GM11168 (cell line): ENCODE measurements around the gene YIPF2.

Source experiments
- in situ Hi-C: fragments of 300-500 bp; cut with MboI; formaldehyde crosslinking; loops from one replicate; pipeline ENCODE4 v1.12.0; 2022; ENCODE audit warnings: low sequenced_read_pairs; ENCODE audit not compliant: unreplicated experiment

The YIPF2 gene

DNA sequence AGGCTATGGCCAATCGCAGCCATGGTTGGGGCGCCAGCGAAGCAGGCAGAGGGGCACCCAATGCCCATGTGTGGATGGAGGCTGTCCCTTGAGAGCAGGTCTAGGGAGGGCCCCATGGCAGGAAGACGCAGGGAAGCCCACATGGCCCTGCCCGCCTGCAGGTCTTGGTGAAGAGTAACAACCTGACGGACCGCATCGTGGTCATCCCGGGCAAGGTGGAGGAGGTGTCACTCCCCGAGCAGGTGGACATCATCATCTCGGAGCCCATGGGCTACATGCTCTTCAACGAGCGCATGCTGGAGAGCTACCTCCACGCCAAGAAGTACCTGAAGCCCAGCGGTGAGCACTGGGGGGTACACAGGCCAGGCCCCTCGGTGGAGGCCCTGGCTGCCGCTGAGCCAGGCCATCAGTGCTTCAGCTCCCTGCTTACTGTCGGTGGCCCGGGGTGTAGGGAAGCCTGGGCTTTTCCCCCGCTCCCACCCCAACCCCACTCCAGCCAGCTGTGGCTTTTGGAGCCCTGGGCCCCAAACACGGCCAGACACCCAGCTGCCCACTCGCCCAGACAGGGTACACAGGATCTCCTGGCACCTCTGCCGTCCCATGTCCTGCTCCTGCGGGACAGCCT is 14.6 kb downstream of the YIPF2 start:
- in situ Hi-C loops = no loop called here

DNA sequence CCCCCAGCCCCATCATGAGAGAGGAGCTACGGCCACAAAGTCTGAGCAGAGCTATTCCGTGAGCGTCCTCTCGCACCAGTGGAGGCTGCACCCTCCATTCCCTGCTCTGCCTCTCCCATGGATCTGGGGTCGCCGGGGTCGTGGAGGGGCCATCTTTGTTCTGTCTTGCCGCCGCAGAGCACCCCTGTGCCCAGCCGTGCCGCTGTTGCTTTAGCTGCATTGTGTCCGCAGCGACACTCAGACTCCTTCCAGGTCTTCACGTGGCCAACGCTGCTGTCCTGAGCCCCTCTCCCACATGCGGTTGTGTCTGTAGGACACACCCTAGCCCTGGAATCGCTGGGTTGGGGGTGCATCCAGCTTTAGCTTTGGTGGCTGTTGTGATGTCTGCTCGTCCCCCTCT is 15.8 kb downstream of the YIPF2 start:
- in situ Hi-C loops = no loop called here

DNA sequence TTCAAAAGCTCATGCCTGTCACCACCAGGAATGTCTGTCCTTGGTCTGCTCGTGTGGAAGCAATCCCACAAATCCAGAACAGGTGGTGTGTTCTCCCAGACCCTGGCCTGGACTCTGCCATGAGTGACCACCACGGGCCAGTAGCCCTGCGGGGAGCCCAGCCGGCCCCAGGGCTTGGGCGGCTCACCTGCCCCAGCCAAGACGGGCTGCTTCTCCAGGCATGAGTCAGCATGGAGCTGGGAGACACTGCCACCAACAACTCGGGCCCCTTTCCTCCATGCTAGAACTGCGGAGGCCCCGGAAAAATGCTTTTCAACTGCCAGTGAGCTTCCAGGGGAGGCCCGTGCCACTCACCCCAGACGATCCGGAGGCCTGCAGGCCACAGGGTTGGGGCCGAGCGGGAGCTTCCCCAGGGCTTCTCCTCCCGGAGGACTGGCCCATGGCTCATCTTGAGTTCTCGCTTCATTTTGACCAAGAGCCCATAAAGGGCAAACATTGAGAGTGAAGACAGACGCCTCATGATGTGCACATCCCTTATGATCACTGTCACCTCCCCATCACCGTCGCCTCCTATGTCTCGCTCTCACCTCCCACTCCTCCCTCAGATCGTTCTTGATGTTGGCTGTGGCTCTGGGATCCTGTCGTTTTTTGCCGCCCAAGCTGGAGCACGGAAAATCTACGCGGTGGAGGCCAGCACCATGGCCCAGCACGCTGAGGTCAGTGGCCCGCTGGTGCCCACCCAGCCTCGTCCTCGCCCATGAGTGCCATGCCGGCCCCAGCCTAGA is 16.7 kb downstream of the YIPF2 start:
- in situ Hi-C loops = no loop called here

DNA sequence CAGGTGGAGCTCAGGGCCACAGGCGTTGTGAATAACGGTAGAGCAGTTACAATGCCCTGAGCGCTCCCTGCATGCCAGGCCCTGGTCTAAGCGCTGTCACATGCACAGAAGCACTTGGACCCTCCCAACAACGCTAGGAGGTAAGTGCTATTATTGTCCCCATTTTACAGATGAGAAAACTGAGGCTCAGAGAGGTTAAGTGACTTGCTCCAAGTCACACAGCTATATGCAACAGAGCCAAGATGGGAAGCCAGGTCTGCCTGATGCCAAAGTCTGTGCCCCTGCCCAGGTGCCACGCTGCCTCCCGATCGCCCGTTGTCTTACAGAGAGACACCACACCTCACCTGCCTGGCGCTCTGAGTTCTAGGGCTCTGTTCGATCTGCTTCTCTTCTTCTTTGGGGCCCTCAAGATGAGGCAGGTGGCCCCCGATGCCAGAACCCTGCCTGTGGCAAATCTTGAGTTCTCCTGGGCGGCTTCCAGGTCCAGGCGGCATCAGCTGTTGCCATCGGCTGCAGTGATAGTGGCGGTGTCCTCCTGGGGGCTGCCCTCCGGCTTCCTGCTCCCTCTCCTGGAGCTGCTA is 20.0 kb downstream of the YIPF2 start:
- in situ Hi-C loops = no loop called here

DNA sequence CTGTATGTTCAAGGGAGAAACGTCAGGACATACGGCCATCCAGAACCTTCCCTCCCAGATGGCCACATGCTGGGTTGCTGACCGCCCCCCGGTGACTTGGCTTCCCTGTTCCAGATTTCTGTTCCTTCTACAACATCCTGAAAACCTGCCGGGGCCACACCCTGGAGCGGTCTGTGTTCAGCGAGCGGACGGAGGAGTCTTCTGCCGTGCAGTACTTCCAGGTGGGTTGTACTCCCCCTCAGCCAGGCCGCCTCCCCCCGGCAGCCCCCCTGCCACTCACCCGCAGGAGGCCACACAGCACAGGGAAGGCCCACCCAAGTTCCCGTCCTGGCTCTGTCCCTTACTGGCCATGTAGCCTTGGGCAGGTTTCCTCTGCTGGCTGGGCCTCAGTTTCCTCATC is 20.5 kb downstream of the YIPF2 start:
- in situ Hi-C loops = no loop called here

DNA sequence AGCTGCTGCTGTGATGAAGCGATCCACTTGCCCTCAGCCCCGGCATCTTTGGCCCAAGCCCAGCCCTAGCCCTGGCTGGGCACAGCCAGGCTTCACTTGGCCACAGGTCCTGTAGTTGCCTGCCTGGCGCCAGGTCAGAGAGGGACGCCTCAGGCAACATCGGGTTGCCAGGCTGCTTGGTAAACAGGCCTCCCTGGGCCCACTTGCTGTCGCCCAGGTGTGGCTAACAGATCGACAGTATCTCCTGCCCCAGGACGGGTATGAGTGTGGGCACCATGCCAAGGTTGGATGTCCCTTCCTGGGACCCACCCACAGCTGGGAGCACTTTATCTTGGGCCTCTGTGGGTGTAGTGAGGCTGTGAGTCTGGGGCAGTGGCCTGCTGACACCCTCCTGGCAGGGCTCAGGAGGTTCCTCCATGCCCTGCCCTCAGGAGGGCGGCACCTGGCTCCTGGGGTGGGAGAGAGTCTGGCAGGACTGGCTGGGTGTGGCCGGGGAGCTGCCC is 29.2 kb downstream of the YIPF2 start:
- in situ Hi-C loops = no loop called here

DNA sequence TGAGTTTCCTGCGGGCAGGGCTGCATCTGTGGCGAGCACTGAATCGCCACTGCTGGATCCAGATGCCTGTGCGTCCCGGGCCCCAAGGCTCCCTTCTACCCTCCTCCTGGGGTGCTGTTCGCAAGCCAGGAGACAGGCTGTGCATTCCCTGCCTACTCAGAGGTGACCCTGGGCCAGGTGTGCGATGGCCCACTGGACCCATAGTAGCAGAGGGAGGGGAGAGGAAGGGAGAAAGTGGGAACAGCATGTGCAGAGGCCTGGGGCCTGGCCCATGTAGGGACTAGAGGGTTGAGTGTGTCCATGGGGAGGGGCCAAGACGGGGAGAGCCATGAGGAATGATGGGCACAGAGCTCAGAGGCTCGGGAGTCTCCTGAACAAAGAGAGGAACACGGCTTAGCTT is 29.8 kb downstream of the YIPF2 start:
- in situ Hi-C loops = no loop called here

DNA sequence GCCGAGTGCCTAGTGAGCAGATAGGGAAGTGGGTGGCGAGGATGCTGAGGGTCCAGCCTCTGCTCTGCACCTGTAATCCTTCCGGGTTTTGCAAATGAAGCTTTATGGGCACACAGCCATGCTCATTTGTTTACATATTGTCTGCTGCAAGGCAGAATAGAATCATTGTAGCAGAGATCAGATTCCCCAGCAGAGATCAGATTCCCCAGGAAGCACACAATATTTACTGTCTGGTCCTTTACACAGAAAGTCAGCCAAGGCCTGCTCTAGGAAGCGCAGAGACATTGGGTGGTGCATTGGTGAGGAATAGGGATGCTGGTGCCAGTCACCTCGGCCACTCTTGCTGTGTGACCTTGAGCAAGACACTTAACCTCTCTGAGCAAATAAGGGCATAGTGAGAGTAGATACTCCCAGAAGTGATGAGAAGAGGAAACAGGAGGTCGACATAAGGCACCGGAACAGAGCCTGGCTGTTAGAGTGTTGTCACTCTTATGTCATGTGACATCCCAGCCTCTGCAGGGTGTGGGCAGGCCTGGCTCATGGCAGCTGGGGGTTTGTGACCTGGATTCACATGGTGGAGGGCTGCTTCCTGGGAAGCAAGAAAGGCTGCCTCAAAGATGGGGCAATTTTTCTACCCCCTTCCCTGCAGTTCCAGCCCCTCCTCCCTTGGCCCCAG is 31.4 kb downstream of the YIPF2 start:
- in situ Hi-C loops = no loop called here

DNA sequence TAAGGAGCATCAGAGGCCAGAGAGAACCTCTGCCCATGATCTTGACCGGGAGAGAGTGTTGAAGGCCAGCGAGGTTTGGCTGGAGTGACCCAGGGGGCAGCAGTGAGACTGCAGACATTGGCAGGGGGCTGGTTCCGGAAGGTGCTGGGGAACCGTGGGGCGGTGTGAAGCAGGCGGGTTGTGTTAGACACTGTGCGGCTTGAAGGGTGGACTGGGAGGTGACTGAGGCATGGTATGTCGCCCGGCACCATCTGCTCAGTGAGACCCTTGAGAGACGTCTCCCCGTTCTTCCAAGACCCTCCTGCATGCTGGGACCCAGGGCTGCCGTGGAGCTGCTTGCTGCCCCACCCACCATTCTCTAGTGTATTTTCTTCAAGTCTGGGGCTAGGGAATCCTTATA is 32.5 kb downstream of the YIPF2 start:
- in situ Hi-C loops = no loop called here

DNA sequence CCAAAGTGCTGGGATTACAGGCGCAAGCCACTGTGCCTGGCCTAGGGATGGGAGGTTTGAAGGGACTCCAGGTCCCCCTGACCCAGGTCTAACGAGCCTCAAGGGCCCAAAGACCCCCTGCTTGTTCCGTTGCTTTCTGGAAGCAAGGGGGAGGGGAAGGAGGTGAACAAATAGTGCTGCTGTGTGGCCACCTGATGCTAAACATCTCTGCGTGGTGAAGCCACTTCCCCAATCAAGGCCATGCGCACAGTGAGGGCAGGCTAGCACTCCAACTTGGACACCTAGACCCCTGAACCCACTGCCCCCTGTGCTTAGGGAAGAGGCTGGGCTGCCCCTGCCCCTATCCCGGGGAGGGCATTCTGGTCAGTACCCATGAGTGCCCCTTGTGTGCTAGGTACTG is 33.1 kb downstream of the YIPF2 start:
- in situ Hi-C loops = no loop called here

DNA sequence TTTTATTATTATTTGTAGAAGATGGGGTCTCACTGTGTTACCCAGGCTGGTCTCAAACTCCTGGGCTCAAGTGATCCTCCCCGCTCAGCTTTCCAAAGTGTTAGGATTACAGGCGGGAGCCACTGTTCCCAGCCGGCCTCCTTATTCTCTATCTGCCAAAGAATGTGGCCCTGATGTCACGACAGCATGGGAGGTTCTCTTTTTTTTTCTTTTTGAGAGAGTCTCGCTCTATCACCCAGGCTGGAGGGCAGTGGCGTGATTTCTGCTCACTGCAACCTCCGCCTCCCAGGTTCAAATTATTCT is 33.6 kb downstream of the YIPF2 start:
- in situ Hi-C loops = no loop called here

DNA sequence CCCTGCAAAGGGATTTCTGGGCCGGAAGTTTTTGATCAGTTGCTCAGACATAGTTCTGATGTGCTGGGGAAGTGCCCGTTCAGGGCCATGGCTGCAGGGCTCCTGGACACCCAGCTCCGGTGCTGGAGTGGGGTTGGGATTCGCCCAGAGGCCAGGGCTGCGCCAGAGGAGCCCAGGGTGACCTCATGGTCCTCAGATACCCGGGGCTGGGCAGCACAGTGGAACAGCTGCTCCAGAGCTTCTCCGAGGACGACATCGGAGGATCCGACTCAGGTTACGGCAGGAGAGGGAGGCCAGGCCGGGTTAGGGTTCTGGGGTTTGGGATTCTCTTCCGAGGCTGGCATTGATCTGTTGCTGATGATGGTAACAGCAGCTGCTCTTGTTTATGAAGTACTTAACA is 36.2 kb downstream of the YIPF2 start:
- in situ Hi-C loops = no loop called here

DNA sequence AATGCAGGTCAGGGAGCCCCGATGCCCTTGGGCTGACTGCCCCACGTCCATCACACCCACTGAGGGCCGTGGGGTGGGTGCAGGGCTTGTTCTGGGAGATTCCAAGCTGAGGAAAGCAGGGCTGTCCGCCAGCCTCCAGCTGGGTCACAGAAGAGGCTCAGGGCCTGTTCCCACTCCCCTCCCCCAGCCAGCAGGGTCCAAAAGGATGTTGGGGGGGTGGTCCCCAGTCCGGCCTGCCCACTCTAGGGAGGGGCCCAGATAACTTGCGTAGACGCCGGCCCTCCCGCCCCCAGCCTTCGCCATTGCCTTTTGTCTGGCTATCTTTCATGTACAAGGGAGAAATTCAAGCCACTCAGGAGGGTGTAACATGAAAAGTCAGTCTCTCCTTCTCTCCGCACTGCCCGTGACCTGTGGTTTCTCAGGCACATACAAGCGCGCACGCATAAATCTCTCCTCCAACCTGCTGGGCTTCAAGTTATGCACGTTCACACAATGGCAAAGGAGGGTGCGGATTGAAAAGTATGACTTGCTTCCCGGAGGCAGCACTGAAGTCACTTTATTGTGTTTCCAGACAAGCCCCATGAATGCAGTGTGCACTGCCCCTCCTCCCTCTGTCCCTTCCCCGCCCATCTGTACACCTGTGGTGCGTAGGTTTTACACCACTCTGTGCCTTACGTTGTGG is 36.9 kb downstream of the YIPF2 start:
- in situ Hi-C loops = no loop called here

DNA sequence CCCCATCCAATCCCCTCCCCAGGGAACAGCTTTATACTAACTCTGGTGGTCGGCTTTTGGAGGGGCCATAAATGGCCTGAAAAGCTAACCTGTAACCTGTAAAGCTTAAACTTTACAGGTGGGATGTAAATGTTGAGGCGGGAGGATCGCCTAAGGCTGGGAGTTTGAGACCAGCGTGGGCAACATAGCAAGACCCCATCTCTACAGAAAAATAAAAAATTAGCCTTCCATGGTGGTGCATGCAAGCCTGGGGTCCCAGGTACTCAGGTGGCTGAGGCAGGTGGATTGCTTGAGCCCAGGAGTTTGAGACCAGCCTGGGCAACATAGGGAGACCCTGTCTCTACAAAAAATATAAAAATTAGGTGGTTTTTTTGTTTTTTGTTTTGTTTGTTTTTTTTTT is 38.6 kb downstream of the YIPF2 start:
- in situ Hi-C loops = no loop called here

DNA sequence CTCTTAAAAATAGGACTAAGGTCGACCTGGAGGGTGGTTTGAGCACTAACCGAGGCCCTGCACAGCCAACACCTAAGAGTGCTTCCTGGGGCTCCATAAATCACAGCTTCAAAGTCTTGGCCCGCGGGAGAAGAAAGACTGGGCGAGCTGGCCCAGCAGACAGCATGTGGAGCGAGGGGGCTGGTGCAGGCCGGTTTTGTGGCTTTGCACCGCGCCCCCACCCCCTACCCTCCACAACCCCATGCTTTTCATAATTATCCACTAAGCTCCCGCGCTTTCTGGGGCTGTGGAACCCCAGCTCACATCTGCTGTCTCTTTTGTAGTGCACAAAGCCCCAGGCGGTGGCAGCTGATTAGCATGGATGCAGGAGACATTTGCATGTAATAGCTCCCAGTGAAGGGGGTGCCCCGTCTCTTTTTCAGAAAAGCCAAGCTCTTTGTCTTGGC is 40.0 kb downstream of the YIPF2 start:
- in situ Hi-C loops = no loop called here

DNA sequence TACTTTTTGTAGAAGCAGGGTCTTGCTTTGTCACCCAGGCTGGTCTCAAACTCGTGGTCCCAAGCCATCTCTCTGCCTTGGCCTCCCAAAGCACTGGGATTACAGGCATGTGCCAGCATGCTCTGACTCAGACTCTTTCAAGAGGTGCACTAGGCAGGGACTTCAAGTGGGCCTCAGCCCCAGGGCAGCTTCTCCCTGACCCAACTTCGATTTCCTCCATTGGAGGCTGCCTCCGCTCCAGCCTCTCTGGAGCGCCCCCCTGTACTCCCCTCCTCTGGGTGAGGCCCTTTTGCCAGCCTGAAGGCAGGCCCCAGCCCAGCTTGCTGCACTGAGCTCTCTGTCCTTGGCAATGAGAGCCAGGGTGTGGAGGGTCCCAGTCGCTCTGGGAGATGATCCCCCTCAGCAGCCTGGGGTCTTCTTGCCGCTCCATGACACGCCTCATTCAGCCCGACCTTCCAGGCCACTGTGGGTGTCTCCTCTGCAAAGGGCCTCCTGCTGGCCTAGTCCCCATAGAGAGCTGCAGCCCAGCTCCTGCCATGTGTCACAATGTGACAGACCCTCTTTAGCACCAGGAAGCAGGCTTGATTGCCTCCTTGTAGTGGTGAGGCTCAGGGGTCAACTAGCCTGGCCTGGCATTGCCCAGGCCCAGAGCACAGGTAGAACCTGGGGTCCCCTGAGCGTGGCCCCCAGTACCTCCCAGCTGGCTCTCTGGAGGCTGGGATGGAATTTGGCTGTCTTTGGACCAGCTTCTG is 40.6 kb downstream of the YIPF2 start:
- in situ Hi-C loops = no loop called here

DNA sequence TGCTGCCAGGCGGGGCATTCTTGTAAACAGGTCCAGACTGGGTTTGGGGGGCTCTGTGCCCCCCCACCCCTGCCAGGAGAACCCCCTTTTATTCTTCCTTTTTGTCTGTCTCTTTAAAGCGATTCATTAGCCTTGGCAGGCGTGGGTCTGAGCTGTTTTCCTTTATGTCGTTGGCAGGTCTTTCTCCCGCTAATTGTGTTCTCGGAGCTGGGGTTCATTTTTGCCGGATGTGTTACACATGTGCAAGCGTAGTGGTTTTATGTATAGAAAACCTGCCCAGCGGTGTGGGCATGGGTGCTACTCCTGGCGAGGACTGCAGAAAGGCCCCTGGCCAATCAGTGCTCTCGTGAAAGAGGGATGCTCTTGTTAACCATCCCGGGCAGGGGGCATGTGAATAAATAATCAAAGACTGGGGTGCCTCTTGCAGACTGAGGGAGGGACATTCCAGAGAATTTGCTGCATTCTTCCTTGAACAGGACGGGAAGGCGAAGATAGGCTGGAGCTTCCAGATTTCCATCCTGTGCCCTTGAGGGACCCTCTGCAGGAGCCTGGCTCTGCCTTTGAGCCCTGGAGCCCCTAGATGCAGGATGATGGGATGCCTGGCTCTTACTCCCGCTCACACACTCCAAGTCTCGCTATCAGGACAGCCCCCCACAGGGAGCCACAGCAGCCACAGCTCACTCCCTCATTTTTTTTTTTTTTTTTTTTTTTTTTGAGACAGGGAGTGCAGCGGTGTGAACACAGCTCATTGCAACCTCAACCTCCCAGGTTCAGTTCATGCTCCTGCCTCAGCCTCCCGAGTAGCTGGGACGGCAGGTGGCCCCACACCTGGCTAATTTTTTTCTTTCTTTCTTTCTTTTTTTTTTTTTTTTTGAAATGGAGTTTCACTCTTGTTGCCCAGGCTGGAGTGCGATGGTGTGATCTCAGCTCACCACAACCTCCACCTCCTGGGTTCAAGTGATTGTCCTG is 43.0 kb downstream of the YIPF2 start:
- in situ Hi-C loops = no loop called here

DNA sequence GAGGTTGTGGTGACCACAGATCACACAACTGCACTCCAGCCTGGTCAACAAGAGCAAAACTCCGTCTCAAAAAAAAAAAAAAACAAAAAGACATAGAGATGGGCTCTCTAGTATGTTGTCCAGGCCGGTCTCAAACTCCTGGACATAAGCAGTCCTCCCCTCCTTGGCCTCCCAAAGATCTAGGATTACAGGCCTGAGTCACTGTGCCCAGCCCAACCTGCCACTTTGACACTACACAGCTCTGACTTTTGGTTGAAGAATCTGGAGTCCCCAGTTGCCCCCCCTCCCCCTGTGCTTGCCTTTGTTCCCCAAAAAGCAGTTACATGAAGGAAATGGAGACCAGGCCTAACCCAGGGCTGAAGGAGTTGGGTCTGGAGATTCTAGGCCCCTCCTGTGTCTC is 44.2 kb downstream of the YIPF2 start:
- in situ Hi-C loops = no loop called here

DNA sequence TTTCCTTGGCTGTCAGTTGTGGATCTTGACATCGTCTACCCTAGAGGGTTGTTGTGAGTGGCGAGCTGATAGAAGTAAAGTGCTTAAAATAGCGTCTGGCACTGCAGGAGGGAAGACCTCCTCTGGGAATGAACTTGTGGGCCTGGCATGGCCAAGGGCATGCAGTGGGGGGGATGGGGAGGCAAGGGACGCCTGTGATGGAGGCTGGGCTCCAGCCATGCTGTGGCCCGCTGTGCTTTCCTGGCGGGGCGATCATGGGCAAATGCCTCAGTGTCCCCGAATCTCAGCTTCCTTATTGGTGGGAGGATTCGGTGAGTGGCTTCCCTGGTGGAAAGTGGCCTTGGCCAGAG is 46.4 kb downstream of the YIPF2 start:
- in situ Hi-C loops = no loop called here
